NCI-H1092 (cell line): ENCODE measurements around the gene CAPZB.

Experiments
- DNase-seq: peaks from one replicate; lab custom pipeline; 2025; lab: John Stamatoyannopoulos, UW

CAPZB gene

GRCh38 chr1:19367584-19368041, 117.7 kb downstream of the CAPZB start:
- no peak for DNase-seq

- DNase-seq = no peak
Measured at GRCh38 chr1:19366599-19367536, 118.5 kb downstream of the CAPZB start.

- no peak for DNase-seq
Measured at GRCh38 chr1:19365721-19366120, 119.6 kb downstream of the CAPZB start.

- no peak for DNase-seq
Measured at GRCh38 chr1:19363536-19364152, 121.7 kb downstream of the CAPZB start.

GRCh38 chr1:19361611-19362147, 123.7 kb downstream of the CAPZB start:
- no peak for DNase-seq

GRCh38 chr1:19360843-19361610, 124.3 kb downstream of the CAPZB start:
- no peak for DNase-seq

GRCh38 chr1:19360432-19360831, 124.9 kb downstream of the CAPZB start:
- no peak for DNase-seq

- DNase-seq = no peak
Measured at GRCh38 chr1:19360016-19360415, 125.3 kb downstream of the CAPZB start.

- DNase-seq = no peak
Measured at GRCh38 chr1:19359357-19359756, 126.0 kb downstream of the CAPZB start.

GRCh38 chr1:19358710-19359109, 126.6 kb downstream of the CAPZB start:
- no peak for DNase-seq

- no peak for DNase-seq
Measured at GRCh38 chr1:19357299-19357986, 127.9 kb downstream of the CAPZB start.

- peak; percentile 92 for DNase-seq
Measured at GRCh38 chr1:19356266-19356665, 129.1 kb downstream of the CAPZB start.

GRCh38 chr1:19354531-19354981, 130.8 kb downstream of the CAPZB start:
- DNase-seq = peak; percentile 98

GRCh38 chr1:19353596-19353995, 131.7 kb downstream of the CAPZB start:
- peak; percentile 69 for DNase-seq

GRCh38 chr1:19352839-19353238, 132.5 kb downstream of the CAPZB start:
- DNase-seq = no peak

GRCh38 chr1:19351873-19352272, 133.5 kb downstream of the CAPZB start:
- no peak for DNase-seq

GRCh38 chr1:19350566-19350965, 134.8 kb downstream of the CAPZB start:
- DNase-seq = no peak

GRCh38 chr1:19349999-19350398, 135.3 kb downstream of the CAPZB start:
- DNase-seq = no peak

- no peak for DNase-seq
Measured at GRCh38 chr1:19348441-19349198, 136.7 kb downstream of the CAPZB start.

- no peak for DNase-seq
Measured at GRCh38 chr1:19347533-19348172, 137.7 kb downstream of the CAPZB start.
